ENCODE data around the gene CELF3. TPM values are rescaled to one million over a fixed set of nuclear protein-coding genes. Genes with fewer than 3 reads are reported as not detected.
A peak's percentile ranks its signal among the peaks of the same experiment; 100 is the strongest.

CELF3 gene
- total RNA-seq, 1 experiment from 2014 or later, result 0.07 TPM

DNA sequence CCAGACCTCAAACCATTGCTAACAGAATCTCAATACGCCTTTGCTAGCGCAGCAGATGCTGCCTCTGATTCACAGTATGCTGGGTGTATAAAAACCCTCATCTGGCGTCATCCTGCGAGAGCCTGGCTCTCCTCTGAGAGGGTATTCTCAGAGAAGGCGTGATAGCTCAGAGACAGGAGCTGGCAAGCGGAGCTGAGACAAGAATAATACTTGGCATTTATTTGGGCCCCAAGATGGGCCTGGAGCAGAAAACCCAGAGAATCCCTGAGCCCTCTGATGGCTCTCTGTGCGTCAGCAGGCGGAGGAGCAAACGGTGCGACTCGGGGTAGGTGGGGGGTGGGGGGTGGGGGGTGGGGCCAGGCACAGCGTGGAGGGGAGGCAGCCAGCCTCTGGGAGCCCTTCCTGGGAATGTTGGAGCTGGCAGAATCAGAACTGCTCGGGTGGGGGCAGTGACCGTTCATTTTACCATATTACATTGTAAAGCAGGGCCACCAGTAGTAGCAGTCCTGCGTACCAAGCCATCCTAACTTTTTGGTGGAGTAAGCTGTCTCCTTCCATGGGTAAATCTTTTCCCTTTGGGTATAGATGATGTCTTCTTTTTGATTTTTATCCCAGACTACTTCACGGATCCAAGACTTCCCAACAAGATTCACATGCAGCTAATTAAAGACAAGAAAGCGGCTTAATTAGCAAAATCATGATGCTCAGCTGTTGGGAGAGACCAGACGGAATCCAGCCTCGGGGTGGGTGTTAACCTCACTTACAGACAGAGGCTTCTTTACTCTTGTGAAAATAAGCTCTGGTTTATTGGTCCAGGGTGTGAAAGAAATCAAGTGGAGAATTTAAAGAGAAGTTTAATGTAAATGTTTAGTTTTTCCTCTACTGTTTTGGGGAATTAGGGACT lies 11.8 kb upstream of the CELF3 start:
- H3K9me2 ChIP-seq (replicated peaks; ENCODE audit: low read length), result no peaks in the 10 kb centered on the region
- no peak for ATAC-seq
- peaks cover 3% of the 10 kb centered on the region for H3F3A ChIP-seq (ENCODE audit: low read length, unreplicated experiment)
- no peak overlapping the region for H3K27ac ChIP-seq (ENCODE audit: low read length)
- no peak for DNase-seq
- TF ChIP-seq EZH2 (IDR thresholded peaks at IDR 0.05; ENCODE audit: low read length, unreplicated experiment) (no peak), EZH2phosphoT487 (IDR thresholded peaks at IDR 0.05; ENCODE audit: borderline replicate concordance, low read length) (no peak), CTCF (conservative IDR thresholded peaks at IDR 0.05; ENCODE audit: low read depth, low read length) (no peak)
- no peak overlapping the region for H2AFZ ChIP-seq (ENCODE audit: low read length)
- no peaks in the 10 kb centered on the region for H3K79me2 ChIP-seq (ENCODE audit: low read length)
- peaks cover 15% of the 10 kb centered on the region for H3K4me1 ChIP-seq (ENCODE audit: insufficient read depth, low read length)
- POLR2A ChIA-PET (ENCODE audit: unreplicated experiment), result no interaction called here
- intact Hi-C loops (cut with micrococcal nuclease), result no loop called here
- no peak overlapping the region for H3K9ac ChIP-seq (ENCODE audit: low read length)
- no TSS peak for BruUV-seq (replicated peaks)
- CTCF ChIA-PET, result no interaction called here
- H4K20me1 ChIP-seq (ENCODE audit: low read length), result no peaks in the 10 kb centered on the region
- no peaks in the 10 kb centered on the region for H3K9me3 ChIP-seq (ENCODE audit: low read length)
- no peak overlapping the region for H3K4me3 ChIP-seq (ENCODE audit: low read length)
- no peaks in the 10 kb centered on the region for H3K36me3 ChIP-seq (ENCODE audit: low read depth, low read length)
- no peak overlapping the region for H3K4me2 ChIP-seq (ENCODE audit: low read length)
- H3K27me3 ChIP-seq (ENCODE audit: low read length), result no peaks in the 10 kb centered on the region

DNA sequence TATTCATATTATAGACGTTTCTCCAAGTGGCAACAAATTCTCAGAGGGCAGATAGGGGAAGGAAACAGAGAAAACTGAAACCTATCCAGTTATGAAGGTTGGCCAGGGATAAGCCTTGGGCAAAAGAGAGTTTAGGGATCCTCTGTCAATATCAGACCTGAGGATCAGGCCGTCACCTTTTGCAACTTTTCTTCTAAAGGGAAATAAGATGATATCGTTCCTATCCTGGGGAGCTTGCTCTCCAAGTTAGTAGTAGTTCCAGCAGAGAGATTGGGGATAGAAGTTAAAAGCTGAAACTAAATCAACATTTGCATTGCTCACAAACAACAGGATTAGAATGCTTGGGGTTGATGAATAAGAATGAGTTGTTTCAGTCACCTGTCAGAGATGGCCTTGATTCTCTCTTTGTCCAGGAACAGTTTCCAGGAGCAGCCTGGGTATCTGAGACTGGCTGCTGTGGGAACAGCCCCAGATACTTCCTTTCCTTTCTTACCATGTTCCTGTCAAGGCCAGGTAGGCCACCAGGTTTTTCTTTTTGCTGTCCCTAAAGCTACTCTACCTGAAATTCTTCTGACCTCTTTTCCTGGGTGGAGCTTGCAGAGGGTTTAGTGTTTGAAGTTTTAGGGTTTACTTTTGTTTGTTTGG lies 7.2 kb upstream of the CELF3 start:
- no TSS peak for BruUV-seq (replicated peaks)
- ATAC-seq (peak; percentile 97), DNase-seq (peak; percentile 90)
- H3K4me2 ChIP-seq (ENCODE audit: low read length), result peak overlapping the region; percentile 60
- ChIA-PET CTCF (no interaction called here), POLR2A (ENCODE audit: unreplicated experiment) (no interaction called here)
- peaks cover 15% of the 10 kb centered on the region for H3K4me1 ChIP-seq (ENCODE audit: insufficient read depth, low read length)
- H3K9me2 ChIP-seq (replicated peaks; ENCODE audit: low read length), result no peaks in the 10 kb centered on the region
- no peaks in the 10 kb centered on the region for H4K20me1 ChIP-seq (ENCODE audit: low read length)
- peak overlapping the region; percentile 76 for H3K27ac ChIP-seq (ENCODE audit: low read length)
- H3K9me3 ChIP-seq (ENCODE audit: low read length), result no peaks in the 10 kb centered on the region
- no peaks in the 10 kb centered on the region for H3K36me3 ChIP-seq (ENCODE audit: low read depth, low read length)
- no peak for TF ChIP-seq CTCF (conservative IDR thresholded peaks at IDR 0.05; ENCODE audit: low read depth, low read length)
- no peak for TF ChIP-seq EZH2 (IDR thresholded peaks at IDR 0.05; ENCODE audit: low read length, unreplicated experiment)
- no peak for TF ChIP-seq EZH2phosphoT487 (IDR thresholded peaks at IDR 0.05; ENCODE audit: borderline replicate concordance, low read length)
- intact Hi-C loops (cut with micrococcal nuclease), result no loop called here
- 0 out of 2 replicates have a peak overlapping the region, but pooled peaks have one; percentile 3 for H3K4me3 ChIP-seq (ENCODE audit: low read length)
- H3K9ac ChIP-seq (ENCODE audit: low read length), result no peak overlapping the region; the same call in 1 of the 2 replicates
- H3F3A ChIP-seq (ENCODE audit: low read length, unreplicated experiment), result peaks cover 3% of the 10 kb centered on the region
- H3K79me2 ChIP-seq (ENCODE audit: low read length), result no peaks in the 10 kb centered on the region
- no peaks in the 10 kb centered on the region for H3K27me3 ChIP-seq (ENCODE audit: low read length)
- H2AFZ ChIP-seq (ENCODE audit: low read length), result peak overlapping the region; percentile 61

Measured in PC-3 (cell line).